Heart left ventricle (tissue), 16 donors: ENCODE measurements around the gene FBF1. TPM values are rescaled to one million over a fixed set of nuclear protein-coding genes. Genes with fewer than 3 reads are reported as not detected.
A peak's percentile ranks its signal among the peaks of the same experiment; 100 is the strongest.

Source experiments
- ATAC-seq, 4 donors: fragments of 200-7000 bp; cut with Tn5 transposase; one replicate each; pipeline ENCODE4 v1.9.1; 2020 to 2022; ENCODE audit warnings: moderate library complexity in 4 of 4, mild to moderate bottlenecking in 3 of 4, moderate number of reproducible peaks in 1 of 4
- DNase-seq, 5 donors: peaks; one replicate each; pipeline ENCODE4 v3.0.0-alpha.2; 2020
- H3K27ac ChIP-seq, 12 donors: fragments of 200-600 bp; sonication (generic) in 4 of 12; one replicate each; pipeline versions ENCODE4 v1.5.0 to v1.8.0; 2016 to 2022; ENCODE audit warnings: mild to moderate bottlenecking in 2 of 12
- H3K27me3 ChIP-seq, 9 donors: fragments of 200-600 bp; sonication (generic) in 2 of 9; one replicate each; pipeline versions ENCODE4 v1.5.1 to v1.8.0; 2016 to 2022; ENCODE audit warnings: mild to moderate bottlenecking in 3 of 9
- H3K36me3 ChIP-seq, 9 donors: fragments of 200-600 bp; sonication (generic) in 2 of 9; one replicate each; pipeline versions ENCODE4 v1.5.0 to v1.8.0; 2018 to 2022; ENCODE audit warnings: mild to moderate bottlenecking in 2 of 9
- H3K4me1 ChIP-seq, 12 donors: fragments of 200-600 bp; sonication (generic) in 4 of 12; one replicate each; pipeline versions ENCODE4 v1.5.0 to v1.8.0; 2016 to 2022; ENCODE audit warnings: mild to moderate bottlenecking in 3 of 12
- H3K4me3 ChIP-seq, 12 donors: fragments of 200-600 bp; sonication (generic) in 4 of 12; one replicate each; pipeline versions ENCODE4 v1.5.0 to v1.8.0; 2017 to 2022; ENCODE audit warnings: mild to moderate bottlenecking in 9 of 12, moderate library complexity in 4 of 12
- H3K9me3 ChIP-seq, 12 donors: fragments of 200-600 bp; sonication (generic) in 4 of 12; one replicate each; pipeline versions ENCODE4 v1.5.0 to v1.8.0; 2016 to 2022; ENCODE audit warnings: mild to moderate bottlenecking in 1 of 12
- CTCF ChIP-seq, 12 donors: fragments of 200-600 bp; sonication (generic) in 4 of 12; IDR thresholded peaks; one replicate each; pipeline versions ENCODE4 v1.5.0 to v1.8.0; 2018 to 2022; ENCODE audit warnings: antibody characterized with exemption in 12 of 12, mild to moderate bottlenecking in 5 of 12
- POLR2A ChIP-seq, 2 donors: fragments of 450-650 bp; IDR thresholded peaks; one replicate each; pipeline ENCODE4 v1.6.1; 2017; ENCODE audit warnings: antibody characterized with exemption in 2 of 2, mild to moderate bottlenecking in 2 of 2, moderate library complexity in 2 of 2
- WGBS, 4 donors: extraction: QIAGEN DNeasy Blood & Tissue Kit in 2 of 4; methylation state at CpG; one replicate each; pipeline versions ENCODE4 v1.1.5 to v1.1.7; 2013 to 2018; 5-methylcytosine and 5-hydroxymethylcytosine counted together
- intact Hi-C, 10 donors: fragments of 100-400 bp; cut with DNase I; formaldehyde crosslinking; loops; one replicate each; pipeline versions ENCODE4 v1.11.1 to v1.14.2; 2022
- polyA plus RNA-seq, 2 donors: library from polyadenylated mRNA; stranded (reverse); fragments of 200-250 nt; gene quantifications; one replicate each; pipeline ENCODE4 v1.2.3, GENCODE V29; 2013
- total RNA-seq, 9 donors: library from RNA; depleted of rRNA in 2 of 9; stranded (reverse); fragments of >200 nt in 2 of 9; fragmentation: NEBNext Ultra II Directional in 3 of 9; extraction: Animal tissue kit (Norgen Biotek cat#: 25700) in 3 of 9; gene quantifications; one replicate each; pipeline versions ENCODE4 v1.1.0 to v1.2.4, GENCODE V29; 2016 to 2023
- donor health status: ischemic (EF 13 %, LVEDD 7.1; RV severe dilation, severe dysfunction).
- donor health status: healthy with polysubstance abuse.
- donor health status: DM: no; HTN: yes; CAD: no.
- donor health status: DM: no; HTN: no; CAD: no.
- donor health status: ischemic (EF 25% LVEDD 6.9; RV normal size, moderate dysfunction).
- donor health status: ischemic (EF 25% LVEDD 5.7; RV mildly dilated, moderate dysfunction).
- donor health status: healthy.
- donor health status: DM: yes; HTN: yes; CAD: no.
- donor health status: ischemic (EF 35%, LVEDD 5.7; RV mildly dilated, moderate dysfunction).
- donor health status: nonischemic (EF 11% LVEDD 7.7; RV severe dilation, severe dysfunction).
- donor health status: DM: yes; HTN: yes; CAD: no.
- donor health status: PGD.
- donor health status: ischemic (EF 29% LVEDD 5.4; RV normal size, mild dysfunction).
- donor health status: nonischemic (EF 23%, LVEDD 6.1; RV moderate dilation, normal function).

The FBF1 gene
- total and polyA plus RNA-seq, 11 donors = 1.5 to 5.4 (median 2.9) TPM

- Histone ChIP-seq H3K36me3 (peaks cover 0 to 12% (median 0%) of the 10 kb centered on the region in 9 donors), H3K9me3 (no peaks in the 10 kb centered on the region), H3K4me1 (peaks cover 0 to 5% (median 0%) of the 10 kb centered on the region in 12 donors), H3K27ac (no peak overlapping the region), H3K27me3 (no peaks in the 10 kb centered on the region), H3K4me3 (no peak overlapping the region)
- WGBS, 4 donors = 87 to 93% (median 91%) methylated on average over 4 of the region's 4 CpGs
- intact Hi-C loops = no loop called here
- TF ChIP-seq POLR2A (IDR thresholded peaks at IDR 0.05) (no peak), CTCF (IDR thresholded peaks at IDR 0.05) (no peak)
- ATAC-seq (no peak), DNase-seq (no peak)
These were observed 9.8 kb downstream of the FBF1 start for GRCh38 chr17:75931062-75931461.

GRCh38 chr17:75927286-75927922, 13.4 kb downstream of the FBF1 start:
- H3K9me3 ChIP-seq = no peaks in the 10 kb centered on the region
- TF ChIP-seq CTCF (IDR thresholded peaks at IDR 0.05) (peak in 9 of 12 donors; percentile 13 to 41 (median 28)), POLR2A (IDR thresholded peaks at IDR 0.05) (no peak)
- intact Hi-C loops = no loop called here
- H3K4me3 ChIP-seq = no peak overlapping the region
- H3K27ac ChIP-seq = no peak overlapping the region
- DNase-seq (no peak), ATAC-seq (peak in 3 of 4 donors; percentile 26 to 42 (median 28))
- peaks cover 0 to 22% (median 0%) of the 10 kb centered on the region in 9 donors for H3K36me3 ChIP-seq
- WGBS, 4 donors = 59 to 66% (median 61%) methylated on average over 5 to 6 of the region's 6 CpGs
- H3K27me3 ChIP-seq = no peaks in the 10 kb centered on the region
- peaks cover 0 to 5% (median 0%) of the 10 kb centered on the region in 12 donors for H3K4me1 ChIP-seq

GRCh38 chr17:75926456-75926855, 14.4 kb downstream of the FBF1 start:
- Histone ChIP-seq H3K4me3 (no peak overlapping the region), H3K9me3 (no peaks in the 10 kb centered on the region), H3K36me3 (peaks cover 0 to 22% (median 0%) of the 10 kb centered on the region in 9 donors), H3K27me3 (no peaks in the 10 kb centered on the region), H3K4me1 (peaks cover 0 to 5% (median 0%) of the 10 kb centered on the region in 12 donors), H3K27ac (no peak overlapping the region)
- DNase-seq (no peak), ATAC-seq (no peak)
- TF ChIP-seq POLR2A (IDR thresholded peaks at IDR 0.05) (no peak), CTCF (IDR thresholded peaks at IDR 0.05) (no peak)
- 92 to 96% (median 94%) methylated on average over 4 of the region's 4 CpGs for WGBS, 4 donors
- intact Hi-C loops = no loop called here

- peaks cover 0 to 5% (median 0%) of the 10 kb centered on the region in 12 donors for H3K4me1 ChIP-seq
- WGBS, 4 donors = 93 to 96% (median 95%) methylated on average over 15 of the region's 15 CpGs
- H3K9me3 ChIP-seq = no peaks in the 10 kb centered on the region
- H3K27ac ChIP-seq = no peak overlapping the region
- H3K27me3 ChIP-seq = no peaks in the 10 kb centered on the region
- ATAC-seq (no peak), DNase-seq (no peak)
- no peak overlapping the region for H3K4me3 ChIP-seq
- peaks cover 0 to 22% (median 0%) of the 10 kb centered on the region in 9 donors for H3K36me3 ChIP-seq
- no peak for TF ChIP-seq CTCF (IDR thresholded peaks at IDR 0.05)
- TF ChIP-seq POLR2A (IDR thresholded peaks at IDR 0.05) = no peak
- intact Hi-C loops = no loop called here
These were observed 14.9 kb downstream of the FBF1 start for GRCh38 chr17:75925912-75926311.
